Right ventricle myocardium inferior (tissue), 1 donor: Measurements from ENCODE around the gene DYNC1I1. TPM values are rescaled to one million over a fixed set of nuclear protein-coding genes. Genes with fewer than 3 reads are reported as not detected.
A peak's percentile ranks its signal among the peaks of the same experiment; 100 is the strongest.

ENCODE experiments used
- ATAC-seq: fragments of 200-7000 bp; cut with Tn5 transposase; one replicate; pipeline ENCODE4 v1.9.1; 2020; ENCODE audit warnings: mild to moderate bottlenecking, moderate library complexity
- DNase-seq: peaks from one replicate; pipeline ENCODE4 v3.0.0; 2021; ENCODE audit errors: missing footprints
- intact Hi-C: fragments of 100-400 bp; cut with DNase I; formaldehyde crosslinking; loops from one replicate; pipeline ENCODE4 v1.11.0; 2022
- total RNA-seq: library from RNA; stranded (reverse); fragmentation: NEBNext Ultra II Directional; extraction: Animal tissue kit (Norgen Biotek cat#: 25700); gene quantifications from one replicate; pipeline ENCODE4 v1.2.1, GENCODE V29; 2021
- donor health status: DM: no; HTN: yes; CAD: no; lungs with severe emphysema.

Gene DYNC1I1
- total RNA-seq, 1 donor from 2014 or later = 30.7 TPM

DNA sequence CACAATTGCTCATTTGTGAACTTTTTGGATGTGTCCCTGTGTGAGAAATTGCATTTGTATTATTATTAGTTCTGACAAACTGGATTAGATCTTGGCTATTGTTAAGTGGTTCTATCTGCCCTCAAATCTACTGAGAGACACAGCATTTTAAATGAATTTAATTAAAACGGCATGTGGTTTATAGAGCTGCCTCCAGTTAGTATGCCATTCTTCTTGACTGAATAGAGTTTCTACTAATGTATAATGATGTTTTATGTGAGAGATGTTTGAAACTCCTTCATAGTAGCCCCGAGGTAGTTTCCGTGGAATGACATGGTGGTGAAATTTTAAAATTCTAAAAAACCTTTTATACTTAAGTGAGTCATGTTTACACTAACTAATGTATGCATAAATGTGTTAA is 110.9 kb downstream of the DYNC1I1 start:
- ATAC-seq = no peak
- no peak for DNase-seq
- intact Hi-C loops = no loop called here

DNA sequence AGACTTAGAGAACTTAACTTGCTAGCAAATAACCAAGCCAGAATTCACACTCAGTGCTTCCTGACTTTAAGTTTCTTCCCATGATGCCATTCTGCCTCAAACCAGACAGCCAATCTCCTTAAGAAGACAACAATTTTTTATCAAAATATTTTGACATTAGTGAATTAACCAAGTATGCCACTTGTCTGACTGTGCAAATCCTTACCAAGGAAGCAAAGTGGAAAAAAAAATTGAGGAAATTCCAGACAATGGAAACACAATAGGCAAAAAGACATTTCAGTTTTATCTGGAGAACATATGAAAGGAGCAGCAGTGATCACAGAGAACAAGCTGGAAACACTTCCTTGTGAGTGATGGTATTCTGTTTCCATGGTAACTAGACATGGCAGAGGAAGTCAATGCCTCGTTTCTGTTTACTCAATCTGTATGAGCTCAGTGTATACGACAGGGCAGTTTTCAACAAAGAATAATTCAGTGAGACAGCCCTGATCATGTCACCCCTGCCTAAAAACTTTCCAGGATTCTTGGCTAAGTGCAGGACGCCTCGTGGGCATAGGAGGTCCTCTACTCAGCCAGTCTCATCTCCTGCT is 114.2 kb downstream of the DYNC1I1 start:
- no peak for ATAC-seq
- intact Hi-C loops = no loop called here
- no peak for DNase-seq

DNA sequence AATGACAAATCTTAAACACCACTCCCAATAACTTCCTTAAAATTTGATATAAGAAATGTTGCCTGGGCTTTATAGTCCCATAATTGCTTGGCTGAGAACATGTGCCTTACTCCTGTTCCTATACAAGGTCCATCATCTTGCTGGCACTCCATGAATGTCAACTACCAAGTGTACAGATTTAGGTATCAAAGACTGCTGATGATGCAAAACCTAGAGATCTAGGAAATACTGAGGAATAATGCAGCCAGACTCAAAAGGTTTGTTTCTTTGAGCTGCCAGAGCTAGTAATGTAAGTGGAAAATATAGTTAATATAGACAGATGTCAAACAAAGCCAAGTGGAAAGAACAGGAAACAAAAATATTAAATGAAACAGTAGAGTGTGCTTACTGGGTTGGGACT is 121.1 kb downstream of the DYNC1I1 start:
- no peak for DNase-seq
- no peak for ATAC-seq
- intact Hi-C loops = no loop called here

DNA sequence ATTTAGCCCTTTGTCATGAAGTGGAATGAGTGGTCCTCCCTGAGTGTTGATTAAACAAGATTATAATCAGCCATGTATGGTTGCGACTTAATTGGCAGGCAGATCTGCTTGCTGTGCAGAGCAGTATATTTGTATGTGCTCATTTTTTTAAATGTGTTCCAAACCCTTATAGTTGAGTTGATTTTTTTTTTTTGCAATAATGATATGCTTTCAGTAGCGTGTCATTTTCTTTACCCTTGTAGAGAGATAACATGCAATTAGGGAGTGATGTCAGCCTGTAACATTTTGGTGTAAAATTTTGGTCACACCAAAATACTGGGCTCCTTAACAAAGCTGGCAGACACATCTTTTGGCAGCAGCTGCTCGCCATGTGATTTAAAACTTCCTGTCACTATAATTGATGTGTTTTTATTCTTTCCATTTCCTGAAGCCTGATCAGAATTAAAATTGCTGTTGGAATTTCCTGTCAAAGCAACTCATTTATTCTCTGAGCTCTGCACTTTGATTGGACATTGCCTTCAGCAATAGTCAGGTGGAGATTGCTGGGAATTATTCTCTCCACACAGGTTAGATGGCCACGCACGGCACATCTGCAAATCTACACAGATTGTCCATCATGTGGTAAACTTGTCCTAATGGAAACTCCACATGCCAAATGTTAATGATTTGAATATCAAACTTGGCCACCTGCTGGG is 125.3 kb downstream of the DYNC1I1 start:
- DNase-seq = no peak
- intact Hi-C loops = no loop called here
- ATAC-seq = no peak

DNA sequence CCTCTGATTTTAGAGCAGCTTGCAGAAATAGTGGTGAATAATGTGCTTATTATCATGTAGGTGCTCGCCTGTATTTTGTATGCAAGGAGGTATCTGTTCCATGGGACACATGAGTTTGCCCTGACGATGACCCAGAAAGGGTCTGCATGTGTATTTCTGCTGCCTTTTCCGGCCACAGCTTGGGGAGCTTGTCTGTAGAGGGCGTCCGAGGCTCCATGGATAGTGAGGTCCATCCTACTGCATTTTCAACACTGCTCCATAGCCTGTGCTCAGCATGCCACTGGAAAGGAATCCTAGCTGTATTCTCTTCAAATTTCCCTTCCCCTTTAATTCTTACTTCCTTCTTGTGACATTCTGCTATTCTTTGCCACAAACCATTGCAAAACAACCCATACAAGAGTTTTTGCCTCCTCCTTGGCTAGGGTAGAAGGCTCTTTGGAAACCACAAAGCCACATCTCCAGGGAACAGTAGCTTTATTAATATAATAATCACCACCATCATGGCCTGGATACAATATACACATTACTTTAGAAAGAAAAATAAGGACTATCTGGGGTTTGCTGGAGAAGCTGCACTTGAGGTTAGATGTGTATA is 127.7 kb downstream of the DYNC1I1 start:
- DNase-seq = no peak
- intact Hi-C loops = no loop called here
- no peak for ATAC-seq

DNA sequence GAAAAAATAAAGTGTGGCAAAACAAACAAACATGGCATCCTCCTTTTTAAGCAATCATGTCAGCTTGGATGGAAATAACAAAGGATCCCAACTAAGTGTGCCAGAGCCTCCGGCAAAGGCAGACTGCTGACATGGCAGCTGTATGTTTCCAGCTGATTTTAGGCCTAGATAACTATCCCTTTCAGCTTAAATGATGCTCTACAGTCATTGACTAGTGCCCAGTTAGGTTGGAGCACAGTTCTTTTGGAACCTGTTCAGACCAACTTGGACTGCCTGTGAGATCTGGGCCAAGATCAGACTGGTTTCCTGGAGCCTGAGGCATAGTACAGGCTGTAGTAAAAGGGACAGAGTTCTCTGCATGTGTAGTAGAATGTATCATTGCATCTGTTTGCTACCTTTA is 128.7 kb downstream of the DYNC1I1 start:
- DNase-seq = no peak
- intact Hi-C loops = no loop called here
- ATAC-seq = no peak

DNA sequence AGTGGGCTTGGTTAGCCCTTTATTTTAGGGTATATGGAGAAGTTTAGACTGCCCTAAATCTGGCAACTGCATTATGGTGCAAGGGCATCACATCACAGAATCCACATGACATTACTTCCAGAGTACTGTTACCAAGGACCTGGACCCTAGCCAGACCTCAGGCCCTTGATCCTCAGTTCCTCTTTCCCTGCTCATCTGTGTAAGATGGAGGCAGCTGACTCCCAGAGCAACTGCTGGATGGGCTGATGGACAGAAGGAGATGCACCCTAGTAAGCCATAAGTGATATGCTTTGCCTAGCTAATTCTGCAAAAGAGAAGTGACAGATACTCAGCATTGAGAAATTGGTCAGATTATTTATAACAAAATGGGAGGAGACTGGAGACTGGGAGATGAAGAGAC is 131.7 kb downstream of the DYNC1I1 start:
- DNase-seq (no peak), ATAC-seq (no peak)
- intact Hi-C loops = no loop called here

DNA sequence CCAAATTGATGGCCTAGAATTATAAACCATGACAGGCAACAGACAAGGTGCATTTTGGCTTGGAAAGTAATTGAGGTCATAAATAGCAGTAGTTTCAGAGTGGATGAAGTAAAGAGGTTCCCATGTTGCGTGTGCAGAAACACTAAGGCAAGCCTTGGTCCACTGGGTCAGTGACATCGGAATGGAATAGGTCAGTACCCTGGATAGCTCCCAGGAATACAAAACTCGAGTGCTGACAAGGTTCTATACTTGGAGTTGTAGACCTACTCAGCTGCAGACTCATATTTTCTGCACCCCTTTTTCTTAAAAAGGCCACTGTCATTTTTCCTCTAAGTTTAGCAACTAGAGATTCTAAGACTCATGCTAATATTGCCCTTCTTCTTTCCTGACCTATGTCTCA is 132.8 kb downstream of the DYNC1I1 start:
- intact Hi-C loops = no loop called here
- ATAC-seq (no peak), DNase-seq (no peak)

DNA sequence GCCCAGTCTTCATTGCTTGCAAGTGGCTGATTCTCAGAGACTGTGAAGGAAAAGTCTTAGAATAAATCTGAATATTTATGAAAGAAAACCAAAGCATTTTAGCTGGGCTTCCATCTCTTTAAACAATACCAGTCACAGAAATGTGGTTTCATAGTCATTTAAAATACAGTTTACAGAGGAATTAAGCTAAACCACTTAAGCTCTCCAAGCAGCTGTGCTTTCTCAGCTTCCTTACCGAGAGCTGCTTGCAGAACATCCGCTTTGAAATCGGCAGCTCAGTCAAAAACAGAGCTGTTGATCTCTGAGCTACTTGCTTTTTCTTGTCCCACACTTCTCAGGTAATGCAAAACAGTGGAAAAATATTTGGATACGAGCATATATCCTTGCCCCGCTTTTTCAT is 134.5 kb downstream of the DYNC1I1 start:
- intact Hi-C loops = no loop called here

DNA sequence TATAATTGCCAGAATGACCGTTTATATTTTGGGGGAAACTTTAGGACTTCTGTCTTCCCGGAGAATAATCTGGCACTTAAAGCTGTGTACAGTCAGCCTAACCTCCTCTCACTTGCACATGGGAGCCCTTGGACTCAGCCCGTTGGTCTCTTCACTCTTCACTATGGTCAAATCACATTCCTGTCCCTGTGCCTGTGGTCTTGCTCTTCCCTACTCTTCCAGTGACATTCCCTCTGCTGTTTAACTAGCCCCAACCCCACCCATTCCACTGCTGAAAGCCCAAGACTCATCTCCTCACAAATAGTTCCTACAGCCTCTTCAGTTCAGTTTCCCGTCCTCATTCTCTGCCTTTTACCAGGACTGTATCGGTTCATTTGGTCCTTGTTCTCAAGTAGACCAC is 135.0 kb downstream of the DYNC1I1 start:
- ATAC-seq = no peak
- DNase-seq = no peak
- intact Hi-C loops = no loop called here

More for the DNA sequence above, 134.5 kb downstream of the DYNC1I1 start:
- DNase-seq (no peak), ATAC-seq (no peak)

DNA sequence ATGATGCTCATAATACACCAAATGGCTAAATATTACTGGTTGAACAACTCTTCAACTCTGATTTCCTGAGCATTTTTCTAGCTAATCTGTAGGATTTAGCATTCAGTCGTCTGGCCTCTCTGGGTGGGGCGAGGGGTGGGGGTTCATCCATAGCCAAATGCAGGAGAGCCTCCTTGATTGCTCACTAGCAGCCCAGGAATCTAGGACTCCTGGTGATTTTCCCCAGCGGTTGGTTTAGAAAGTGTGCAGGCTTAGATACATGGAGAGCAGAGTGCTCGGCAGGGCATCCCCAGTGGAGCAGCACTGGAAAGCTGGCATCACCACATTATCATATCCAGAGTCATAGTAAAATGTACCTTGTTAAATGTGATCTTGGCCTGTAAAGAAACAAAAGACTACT is 136.1 kb downstream of the DYNC1I1 start:
- DNase-seq = no peak
- intact Hi-C loops = no loop called here
- no peak for ATAC-seq

DNA sequence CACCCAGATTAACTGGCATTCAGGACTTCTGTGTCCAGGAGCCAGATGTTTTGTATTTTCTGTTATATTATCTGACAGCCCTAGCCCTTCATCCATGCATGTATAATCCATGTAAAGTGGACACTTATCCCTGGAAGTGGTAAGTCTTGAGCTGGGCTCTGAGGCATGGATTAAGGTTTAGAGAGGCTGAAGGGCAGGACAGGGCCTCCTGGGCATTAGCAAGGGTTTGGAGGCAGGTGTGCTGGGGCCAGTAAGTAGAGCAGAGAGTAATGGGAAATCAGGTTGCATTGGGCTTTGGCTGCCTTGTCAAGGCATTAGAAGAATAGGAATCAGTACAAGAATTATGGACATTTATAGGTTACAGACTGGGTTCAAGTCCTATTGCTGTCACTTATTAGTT is 138.0 kb downstream of the DYNC1I1 start:
- intact Hi-C loops = loop anchor here (10.0 kb wide), 1 partner anchor 1154 kb away; no protein-coding TSS in a partner anchor

DNA sequence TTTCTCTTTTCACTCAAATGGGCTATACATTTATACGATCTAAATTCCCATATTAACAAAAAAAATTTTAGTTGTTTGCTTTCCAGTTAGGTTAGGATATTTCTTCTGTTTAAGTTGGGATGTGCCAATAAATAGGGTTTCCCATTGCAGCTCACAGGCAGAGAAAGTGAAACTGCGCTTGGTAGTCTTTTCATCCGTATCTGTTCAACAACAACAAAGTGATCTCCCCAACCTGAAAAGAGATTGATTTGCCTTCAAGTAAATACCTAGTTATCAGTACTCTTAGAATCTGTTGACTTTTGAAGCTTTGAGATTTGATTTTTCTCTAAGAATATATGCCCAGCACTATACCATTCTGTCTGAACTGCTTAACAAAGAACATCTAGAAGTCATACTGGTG is 143.4 kb downstream of the DYNC1I1 start:
- intact Hi-C loops = loop anchor here (5.0 to 10.0 kb wide), 3 partner anchors 162 to 1149 kb away; no protein-coding TSS in a partner anchor
- ATAC-seq = no peak
- no peak for DNase-seq

More for the DNA sequence above, 138.0 kb downstream of the DYNC1I1 start:
- ATAC-seq (no peak), DNase-seq (no peak)

DNA sequence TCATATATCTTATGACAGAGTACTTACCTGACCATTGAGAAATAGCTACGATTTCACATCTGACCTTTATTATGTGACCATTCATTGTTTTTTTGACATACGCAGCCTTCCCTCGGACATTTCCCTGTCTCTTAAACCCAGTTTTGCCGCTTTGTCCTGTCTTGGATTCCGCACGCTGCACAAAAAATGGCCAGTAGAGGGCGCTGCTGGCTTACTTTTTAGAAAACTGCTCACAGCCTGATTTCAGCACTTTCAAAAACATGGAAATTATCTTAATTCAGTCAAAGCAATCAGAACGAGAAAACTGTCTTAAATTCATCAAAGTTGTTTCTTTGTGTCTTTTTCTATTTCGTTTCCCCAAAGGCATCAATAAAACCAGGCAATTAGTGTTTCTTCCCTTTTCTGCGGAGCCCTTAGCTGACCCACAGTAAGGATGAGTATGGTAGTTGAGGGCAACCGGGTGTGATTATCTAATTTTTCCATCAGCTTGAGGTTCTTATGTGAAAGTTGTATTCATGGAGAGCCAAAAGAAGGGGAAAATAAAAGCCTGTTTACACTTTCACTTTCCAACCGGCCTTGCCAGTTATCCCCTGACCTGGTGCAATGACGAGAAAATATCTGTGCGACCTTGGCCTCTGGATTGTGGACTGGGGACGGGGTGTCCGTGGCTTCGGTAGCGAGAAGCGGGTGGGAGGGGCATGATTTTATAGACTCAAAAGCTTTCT is 144.4 kb downstream of the DYNC1I1 start:
- intact Hi-C loops = loop anchor here (5.0 to 10.0 kb wide), 3 partner anchors 161 to 1148 kb away; no protein-coding TSS in a partner anchor
- ATAC-seq = peak; percentile 72
- peak; percentile 81 for DNase-seq

DNA sequence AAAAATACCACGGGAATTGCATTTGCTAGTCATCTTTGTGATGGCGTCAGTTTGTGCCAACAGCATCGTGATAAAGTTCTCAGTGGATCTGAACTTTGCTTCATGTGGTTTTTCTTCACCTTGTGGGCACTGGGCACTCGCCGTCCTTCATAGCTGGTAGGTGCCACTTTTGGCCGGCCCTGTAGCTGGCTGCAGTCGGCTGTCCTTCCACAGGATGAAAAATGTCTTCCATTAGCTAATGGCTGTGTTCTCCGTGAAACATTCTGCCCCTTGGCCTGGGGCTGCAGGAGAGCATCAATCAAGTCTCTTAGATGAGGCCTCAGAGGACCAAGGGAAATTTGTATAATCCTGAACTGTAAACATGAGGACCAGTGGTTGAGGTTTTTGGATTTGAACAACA is 145.3 kb downstream of the DYNC1I1 start:
- intact Hi-C loops = loop anchor here (5.0 to 10.0 kb wide), 3 partner anchors 160 to 1147 kb away; no protein-coding TSS in a partner anchor

DNA sequence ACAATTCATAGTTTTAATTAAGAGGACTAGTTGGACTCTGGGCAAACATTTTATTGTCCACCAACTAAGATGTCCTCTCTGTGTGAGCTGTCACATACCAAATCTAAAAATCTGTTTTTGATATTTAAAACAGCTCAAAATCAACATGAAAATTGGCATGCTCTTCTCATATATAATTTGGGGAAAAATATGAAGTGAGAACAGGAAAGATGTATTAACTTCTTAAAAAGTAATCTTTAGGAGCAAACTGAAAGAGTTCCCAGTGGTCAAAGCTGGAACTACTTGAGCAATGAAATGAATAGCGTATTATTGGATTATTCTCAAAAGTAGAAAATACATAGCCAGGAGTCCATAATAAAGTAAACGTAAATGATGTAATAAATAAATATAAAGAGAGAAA is 147.2 kb downstream of the DYNC1I1 start:
- no peak for ATAC-seq
- intact Hi-C loops = loop anchor here (5.0 to 10.0 kb wide), 3 partner anchors 158 to 1145 kb away; no protein-coding TSS in a partner anchor
- no peak for DNase-seq

More for the DNA sequence above, 145.3 kb downstream of the DYNC1I1 start:
- DNase-seq (no peak), ATAC-seq (no peak)

DNA sequence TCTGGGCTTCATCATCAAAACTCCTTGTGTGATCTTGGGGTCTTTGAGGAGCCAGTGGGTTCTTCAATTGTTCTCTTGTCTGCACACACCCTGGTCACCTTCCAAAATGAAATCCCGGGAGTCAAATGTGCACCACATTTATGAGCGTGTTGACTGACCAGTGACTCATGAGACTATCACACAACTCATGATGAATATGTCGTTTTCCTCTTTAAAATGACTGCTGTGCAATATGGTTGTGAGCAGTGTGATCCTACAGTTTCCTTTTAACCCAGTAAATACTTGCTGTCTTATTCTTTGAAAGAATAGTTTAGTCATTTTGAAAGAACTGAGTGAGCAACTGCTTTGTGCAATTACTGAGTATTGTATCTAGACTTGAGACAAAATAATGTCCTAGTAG is 149.2 kb downstream of the DYNC1I1 start:
- intact Hi-C loops = no loop called here
- DNase-seq = no peak
- ATAC-seq = no peak

DNA sequence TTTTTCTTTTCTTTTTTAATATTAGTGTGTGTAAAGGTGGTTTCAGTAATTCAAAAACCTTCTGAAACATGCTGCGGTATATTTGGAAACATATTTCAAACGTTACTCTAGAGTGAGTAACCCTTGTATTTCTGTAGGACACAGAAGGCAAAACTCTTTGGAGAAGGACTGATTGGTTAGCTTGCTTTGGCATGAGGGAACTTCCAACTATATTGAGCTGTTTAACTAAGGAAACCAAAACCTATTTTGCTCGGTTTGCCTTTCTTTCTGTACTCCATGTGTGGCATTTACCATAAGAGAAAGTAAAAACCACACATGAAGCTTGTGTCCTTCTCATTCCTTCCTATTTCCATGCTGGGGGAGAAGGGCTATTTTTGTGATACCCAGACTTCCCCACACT is 149.8 kb downstream of the DYNC1I1 start:
- no peak for DNase-seq
- ATAC-seq = no peak
- intact Hi-C loops = no loop called here

DNA sequence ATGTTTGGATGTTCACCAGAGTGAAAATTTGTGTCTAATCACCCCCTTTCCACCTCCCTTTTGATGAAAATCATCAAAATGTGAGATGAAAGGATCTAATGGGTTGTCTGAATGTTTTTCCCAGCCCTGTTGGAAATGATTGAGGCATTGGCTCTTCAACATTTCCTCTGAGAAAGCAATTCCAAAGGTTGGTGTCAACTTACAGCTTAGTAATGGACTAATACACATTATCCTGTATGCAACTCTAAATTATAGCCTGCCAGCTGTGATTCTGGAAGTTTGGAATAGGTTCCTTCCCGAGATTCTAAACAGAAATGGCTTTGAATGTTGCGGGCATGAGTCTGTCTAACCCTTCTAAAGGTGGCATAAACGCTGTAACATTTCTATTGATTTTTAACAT is 152.9 kb downstream of the DYNC1I1 start:
- no peak for DNase-seq
- intact Hi-C loops = no loop called here
- ATAC-seq = no peak
